C4-2B (cell line): ENCODE data around the gene ATXN7L1.

Experiments
- CTCF ChIP-seq: fragments of 450-650 bp; conservative IDR thresholded peaks from 2 replicates; pipeline ENCODE4 v1.5.1; 2017; ENCODE audit warnings: mild to moderate bottlenecking
- ZFX ChIP-seq: fragments of 450-650 bp; IDR thresholded peaks from 2 replicates; pipeline ENCODE4 v1.6.1; 2017

- no peak for TF ChIP-seq CTCF
- TF ChIP-seq ZFX = no peak
Measured at GRCh38 chr7:105816954-105817615, 59.3 kb downstream of the ATXN7L1 start.
